HG03520 (cell line): ENCODE measurements around the gene NDUFB2.
"Not testable (repeated sequence)": the region's sequence is repeated elsewhere in the genome, so short reads cannot be mapped to it uniquely, and the experiment has no call there.

ENCODE experiments used
- ATAC-seq: cut with Tn5 transposase; IDR thresholded peaks from one replicate; pipeline ENCODE4 v1.9.1; 2021; ENCODE audit warnings: mild to moderate bottlenecking, moderate library complexity; ENCODE audit not compliant: unreplicated experiment

The NDUFB2 gene

DNA sequence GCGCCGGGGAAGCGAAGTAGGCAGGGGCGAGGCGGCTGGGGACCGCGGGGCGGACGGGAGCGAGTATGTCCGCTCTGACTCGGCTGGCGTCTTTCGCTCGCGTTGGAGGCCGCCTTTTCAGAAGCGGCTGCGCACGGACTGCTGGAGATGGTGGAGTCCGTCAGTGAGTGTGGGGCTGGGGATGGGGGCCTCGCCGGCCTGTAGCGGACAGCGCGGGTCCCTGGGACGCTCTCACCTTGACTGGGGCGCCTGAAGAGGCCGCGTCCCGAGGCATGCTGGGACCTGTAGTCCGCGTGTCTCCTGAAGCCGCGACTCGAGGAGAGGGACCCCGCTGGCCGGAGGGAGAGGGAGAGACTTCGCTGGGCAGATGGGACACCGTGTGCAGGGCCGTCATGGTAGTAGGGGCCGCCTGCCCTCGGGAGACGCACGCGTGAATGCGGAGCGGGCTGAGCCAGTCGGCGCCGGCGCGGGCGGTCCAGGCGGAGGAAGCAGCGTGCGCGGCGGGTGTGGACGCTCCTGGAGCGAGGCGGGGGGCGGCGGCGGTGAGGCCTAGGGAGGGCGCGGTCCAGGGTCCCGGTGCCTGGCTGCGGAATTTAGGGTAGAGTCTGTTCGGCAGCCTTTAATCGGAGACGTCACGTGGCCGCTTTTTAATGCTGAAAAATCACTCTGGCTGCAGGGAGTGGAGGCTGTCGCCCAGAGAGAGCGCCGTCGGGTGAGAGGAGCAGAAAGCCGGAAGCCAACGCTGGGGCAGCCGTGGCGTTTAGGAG is at the start of gene NDUFB2:
NDUFB2 (plus strand) TSS at position 29 of the 767 bp plus-strand sequence; CDS start at position 66, 37 bp downstream.
- ATAC-seq: peak; percentile 92

DNA sequence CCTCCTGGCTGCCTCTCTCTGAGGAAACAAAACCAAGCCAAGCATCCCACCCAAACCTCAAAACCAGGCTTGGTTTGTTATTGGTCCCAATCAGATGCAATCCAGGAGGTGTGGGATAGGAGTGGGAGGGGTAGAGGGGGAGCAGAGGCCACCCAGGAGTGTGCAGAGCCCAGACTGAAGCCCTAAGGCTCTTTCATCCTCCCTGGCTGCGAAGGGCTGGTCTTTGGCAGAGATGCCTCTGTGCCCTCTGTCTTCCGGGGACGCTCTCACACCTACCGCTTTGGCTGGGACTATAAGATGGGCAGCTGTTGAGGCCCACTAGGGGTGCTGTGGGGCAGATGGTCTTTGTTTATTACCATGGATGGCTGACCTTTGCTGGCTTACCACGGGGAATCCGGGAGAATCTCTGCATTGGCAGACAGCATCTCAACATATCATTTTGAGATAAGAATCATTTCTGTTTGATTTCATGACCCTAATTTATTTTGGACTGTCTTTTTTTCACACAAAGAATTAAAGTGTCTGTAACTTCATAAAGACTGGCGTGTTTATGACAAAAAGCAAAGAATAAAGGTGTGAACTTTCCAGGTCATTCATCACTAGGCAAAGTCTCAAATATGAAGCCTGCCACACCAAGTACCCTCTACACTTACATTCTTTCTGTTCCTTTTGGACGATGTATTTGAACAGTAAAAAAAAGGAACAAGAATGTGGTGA is 49.4 kb upstream of the NDUFB2 start:
- peak; percentile 78 for ATAC-seq

- ATAC-seq: no peak
Observed at GRCh38 chr7:140649556-140650205, 46.8 kb upstream of the NDUFB2 start.

DNA sequence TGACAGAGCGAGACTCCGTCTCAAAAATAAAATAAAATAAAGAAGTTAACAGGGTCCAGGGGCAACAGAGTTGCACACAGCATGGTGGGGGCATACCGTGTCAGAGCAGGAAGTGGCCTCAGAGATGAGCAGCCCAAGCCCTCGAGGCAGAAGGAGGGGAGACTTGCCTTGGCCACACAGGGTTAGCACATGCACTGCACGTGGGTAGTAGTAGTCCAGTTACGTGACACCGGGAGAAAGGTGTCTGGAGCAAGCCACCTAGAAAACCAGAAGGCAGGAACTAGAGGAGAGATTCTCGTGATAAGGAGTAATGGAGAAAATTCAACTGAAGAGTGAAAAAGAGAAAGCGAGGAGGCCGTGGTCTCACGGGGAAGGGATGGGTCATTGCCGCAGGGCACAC is 46.1 kb upstream of the NDUFB2 start:
- no peak for ATAC-seq

GRCh38 chr7:140653319-140654108 is 43.0 kb upstream of the NDUFB2 start:
- ATAC-seq: no peak

- no peak for ATAC-seq
Observed at GRCh38 chr7:140654109-140654387, 42.5 kb upstream of the NDUFB2 start.

DNA sequence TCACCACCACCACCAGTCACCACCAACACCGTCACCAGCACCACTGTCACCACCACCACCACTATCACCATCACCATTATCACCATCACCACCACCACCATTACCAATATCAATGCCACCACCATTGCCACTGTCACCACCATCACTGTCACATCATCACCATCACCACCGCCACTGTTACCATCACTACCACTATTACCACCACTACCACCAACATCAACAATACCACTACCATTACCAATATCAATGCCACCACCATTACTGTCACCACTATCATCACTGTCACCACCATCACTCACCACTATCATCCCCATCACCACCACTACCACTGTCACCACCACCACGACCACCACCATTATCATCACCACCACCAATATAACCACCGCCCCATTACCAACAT is 41.8 kb upstream of the NDUFB2 start:
- no peak for ATAC-seq

- ATAC-seq: no peak
Observed at GRCh38 chr7:140655511-140656408, 40.7 kb upstream of the NDUFB2 start.

DNA sequence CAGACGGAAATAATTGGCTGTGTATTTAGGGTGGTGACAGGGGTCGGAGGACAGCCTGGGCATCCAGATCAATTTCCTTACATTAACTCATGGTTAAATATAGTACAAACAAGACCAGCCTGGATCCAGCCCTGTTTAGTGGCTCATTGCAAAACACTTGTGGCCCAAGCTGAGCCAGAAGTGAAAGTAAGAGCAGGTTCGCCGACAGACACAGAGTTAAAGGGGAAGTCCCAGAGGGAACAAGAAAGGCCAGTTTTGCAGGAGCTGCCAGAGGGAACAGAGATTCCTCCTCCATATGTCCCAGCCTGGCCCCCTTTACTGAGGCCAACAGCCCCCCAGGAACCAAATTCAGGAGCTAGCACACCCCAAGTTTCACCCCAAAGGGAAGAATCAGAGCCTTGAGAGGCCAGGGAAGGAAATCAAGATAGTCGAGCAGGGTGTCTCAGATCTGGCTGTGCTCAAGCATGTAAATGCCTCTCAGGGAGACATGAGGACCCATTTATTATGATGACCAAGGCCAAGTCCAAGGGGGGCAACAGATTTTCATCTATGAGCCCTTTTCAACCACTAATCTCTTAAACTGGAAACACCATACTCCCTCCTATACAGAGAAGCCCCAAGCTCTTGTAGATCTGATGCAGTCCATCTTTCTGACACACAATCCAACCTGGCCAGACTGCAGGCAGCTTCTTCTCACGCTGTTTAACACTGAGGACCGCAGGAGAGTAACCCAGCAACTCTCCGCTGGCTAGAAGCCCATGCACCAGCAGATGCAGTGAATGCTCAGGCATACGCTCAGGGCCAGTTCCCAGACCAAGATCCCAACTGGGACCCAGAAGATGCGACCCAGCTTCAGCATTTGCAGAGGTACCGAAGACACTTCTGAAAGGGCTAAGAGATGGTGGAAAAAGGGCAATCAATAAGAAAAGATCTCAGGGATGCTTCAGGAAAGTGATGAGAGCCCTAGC is 39.7 kb upstream of the NDUFB2 start:
- ATAC-seq: peak; percentile 83

DNA sequence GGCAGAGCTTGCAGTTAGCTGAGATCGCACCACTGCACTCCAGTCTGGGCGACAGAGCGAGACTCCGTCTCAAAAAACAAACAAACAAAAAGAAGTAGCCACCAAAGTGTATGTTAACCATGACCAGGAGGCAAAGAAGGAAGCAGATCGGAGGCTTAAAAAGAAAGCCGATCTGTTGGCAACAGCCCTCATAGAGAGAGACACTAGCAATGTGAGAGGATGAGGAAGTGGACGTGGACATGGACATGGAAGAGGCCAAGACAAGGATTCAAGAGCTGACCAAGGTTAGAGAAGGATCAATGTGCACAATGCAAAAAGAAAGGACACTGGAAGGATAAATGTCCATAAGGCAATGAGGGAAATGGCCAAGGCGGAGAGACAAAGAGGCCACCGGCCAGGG is 38.6 kb upstream of the NDUFB2 start:
- no peak for ATAC-seq

DNA sequence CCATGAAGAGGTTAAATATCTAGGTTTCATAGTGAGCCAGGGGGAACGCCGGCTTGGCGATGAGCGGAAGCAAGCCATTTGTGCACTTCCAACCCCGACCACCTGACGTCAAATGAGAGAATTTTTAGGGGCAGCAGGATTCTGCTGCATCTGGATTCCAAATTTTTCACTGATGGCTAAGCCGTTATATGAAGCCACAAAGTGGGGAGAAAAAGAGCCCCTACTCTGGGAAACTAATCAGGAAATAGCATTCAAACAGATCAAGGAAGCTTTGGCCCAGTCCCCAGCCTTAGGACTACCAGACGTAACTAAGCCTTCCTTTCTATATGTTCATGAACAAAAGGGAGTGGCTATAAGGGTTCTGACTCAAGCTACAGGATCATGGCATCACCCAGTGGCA is 36.7 kb upstream of the NDUFB2 start:
- ATAC-seq: peak; percentile 43

DNA sequence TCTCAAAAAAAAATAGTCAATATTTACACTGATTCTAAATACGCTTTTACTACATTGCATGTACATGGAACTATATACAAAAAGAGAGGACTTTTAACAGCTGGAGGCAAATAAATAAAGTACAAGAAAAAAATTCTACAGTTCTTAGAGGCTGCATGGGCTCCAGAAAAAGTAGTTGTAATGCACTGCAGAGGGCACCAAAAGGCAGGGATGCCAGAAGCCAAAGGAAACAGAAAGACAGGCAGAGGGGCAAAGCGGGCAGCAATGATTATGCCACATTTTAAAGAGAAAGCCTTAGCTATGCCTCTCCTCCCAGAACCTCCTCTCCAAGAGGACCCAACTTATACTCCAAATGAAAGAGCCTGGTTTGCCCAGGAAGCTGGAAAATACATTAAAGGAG is 35.4 kb upstream of the NDUFB2 start:
- ATAC-seq: no peak

DNA sequence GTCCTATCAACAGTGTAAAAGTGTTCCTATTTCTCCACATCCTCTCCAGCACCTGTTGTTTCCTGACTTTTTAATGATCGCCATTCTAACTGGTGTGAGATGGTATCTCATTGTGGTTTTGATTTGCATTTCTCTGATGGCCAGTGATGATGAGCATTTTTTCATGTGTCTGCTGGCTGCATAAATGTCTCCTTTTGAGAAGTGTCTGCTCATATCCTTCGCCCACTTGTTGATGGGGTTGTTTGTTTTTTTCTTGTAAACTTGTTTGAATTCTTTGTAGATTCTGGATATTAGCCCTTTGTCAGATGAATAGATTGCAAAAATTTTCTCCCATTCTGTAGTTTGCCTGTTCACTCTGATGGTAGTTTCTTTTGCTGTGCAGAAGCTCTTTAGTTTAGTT is 33.6 kb upstream of the NDUFB2 start:
- ATAC-seq: not testable (repeated sequence)

- no peak for ATAC-seq
Observed at GRCh38 chr7:140667476-140667875, 29.0 kb upstream of the NDUFB2 start.

DNA sequence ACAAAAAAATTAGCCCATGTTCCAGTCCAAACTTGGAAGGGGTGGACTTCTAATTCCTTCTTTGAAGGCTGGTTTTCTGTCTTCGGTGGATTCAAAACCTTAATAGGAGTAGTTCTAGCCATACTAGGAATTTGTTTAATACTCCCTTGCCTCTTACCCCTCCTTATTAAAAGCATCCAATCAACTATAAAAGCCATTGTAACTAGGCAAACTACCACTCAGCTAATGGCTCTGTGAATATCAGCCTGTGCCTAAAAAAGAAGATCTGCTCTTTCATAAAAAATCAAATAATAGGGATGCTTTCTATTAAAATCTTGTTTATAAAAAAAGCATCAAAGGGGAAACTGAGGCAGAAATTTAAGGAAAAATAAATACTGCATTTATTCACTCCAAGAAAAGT is 27.9 kb upstream of the NDUFB2 start:
- no peak for ATAC-seq

- no peak for ATAC-seq
Observed at GRCh38 chr7:140669352-140669751, 27.2 kb upstream of the NDUFB2 start.

DNA sequence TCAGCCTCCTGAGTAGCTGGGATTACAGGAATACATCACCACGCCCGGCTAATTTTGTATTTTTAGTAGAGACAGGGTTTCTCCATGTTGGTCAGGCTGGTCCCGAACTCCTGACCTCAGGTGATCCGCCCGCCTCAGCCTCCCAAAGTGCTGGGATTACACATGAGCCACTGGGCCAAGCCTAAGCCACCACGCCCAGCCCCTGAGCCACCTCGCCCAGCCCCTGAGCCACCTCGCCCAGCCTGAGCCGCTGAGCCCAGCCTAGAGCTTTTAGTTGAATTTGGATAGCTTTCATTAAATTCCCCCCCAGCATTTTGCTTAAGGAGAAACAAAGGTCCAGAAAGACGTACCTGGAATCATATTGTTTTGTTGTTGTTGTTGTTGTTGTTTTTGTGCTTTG is 26.6 kb upstream of the NDUFB2 start:
- ATAC-seq: not testable (repeated sequence)

DNA sequence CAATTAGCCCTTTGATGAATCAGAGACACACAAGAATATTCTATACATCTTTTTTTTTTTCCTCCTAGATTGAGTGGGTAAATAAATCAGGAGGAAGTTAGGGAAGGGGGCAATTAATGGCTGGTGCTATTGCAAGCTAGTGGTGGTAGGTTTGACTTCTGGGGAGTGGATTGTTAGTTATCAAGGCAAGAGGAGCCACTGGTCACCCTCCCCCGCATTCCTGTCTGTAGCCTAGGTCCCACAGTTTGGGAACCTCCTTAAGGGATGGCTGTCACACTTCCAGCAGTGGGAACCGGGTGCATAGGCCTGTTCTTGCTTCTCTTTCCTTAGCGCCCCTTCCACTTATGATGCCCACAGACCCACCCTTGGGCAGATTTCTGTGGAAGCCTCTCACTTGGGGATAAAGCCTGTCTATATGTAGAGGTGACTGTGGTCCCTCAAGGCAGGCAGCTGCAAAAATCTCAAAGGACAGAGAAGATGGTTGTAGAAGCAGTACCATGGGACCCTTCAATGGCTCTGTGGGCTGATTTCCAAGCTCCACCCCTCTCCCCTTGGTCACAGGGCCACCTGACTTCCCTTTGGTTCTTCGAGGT is 26.1 kb upstream of the NDUFB2 start:
- no peak for ATAC-seq

DNA sequence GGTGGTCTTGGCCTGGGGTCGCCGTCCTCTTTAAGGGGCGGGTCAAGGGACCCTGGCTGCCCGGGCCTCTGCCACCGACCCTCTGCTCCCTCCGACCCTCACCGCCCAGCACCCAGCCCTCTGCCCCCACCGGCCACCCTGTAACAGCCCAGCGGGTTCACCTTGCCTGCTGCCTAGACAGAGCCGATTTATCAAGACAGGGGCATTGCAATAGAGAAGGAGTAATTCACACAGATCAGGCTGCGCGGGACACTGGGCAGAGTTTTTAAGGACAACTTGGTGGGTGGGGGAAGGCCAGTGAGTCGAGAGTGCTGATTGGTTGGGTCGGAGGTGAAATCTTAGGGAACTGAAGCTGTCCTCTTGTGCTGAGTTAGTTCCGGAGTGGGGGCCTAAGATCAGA is 24.5 kb upstream of the NDUFB2 start:
- no peak for ATAC-seq
